ENCODE measurements around the gene CEP41.

CEP41 gene

DNA sequence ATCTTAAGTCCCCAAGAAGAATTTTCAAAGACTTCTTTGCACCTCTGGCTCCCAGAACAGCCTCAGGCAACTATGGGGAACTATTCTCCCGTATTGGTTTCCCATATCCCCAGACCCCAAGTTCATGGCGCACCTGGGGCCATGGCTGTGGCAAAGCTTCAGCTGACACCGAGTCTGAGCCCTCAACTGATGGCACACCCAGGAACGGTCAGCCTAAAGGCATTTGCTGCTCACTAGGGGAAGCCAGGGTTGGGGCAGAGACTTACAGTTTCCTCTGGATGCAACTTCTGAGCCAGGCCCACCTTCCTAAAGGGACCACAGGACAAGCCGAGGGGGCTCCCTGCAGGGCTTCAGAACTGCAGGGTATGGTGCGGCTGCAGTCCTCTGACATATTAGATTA, 74.3 kb downstream of the CEP41 start:
- DNase-seq = no peak

DNA sequence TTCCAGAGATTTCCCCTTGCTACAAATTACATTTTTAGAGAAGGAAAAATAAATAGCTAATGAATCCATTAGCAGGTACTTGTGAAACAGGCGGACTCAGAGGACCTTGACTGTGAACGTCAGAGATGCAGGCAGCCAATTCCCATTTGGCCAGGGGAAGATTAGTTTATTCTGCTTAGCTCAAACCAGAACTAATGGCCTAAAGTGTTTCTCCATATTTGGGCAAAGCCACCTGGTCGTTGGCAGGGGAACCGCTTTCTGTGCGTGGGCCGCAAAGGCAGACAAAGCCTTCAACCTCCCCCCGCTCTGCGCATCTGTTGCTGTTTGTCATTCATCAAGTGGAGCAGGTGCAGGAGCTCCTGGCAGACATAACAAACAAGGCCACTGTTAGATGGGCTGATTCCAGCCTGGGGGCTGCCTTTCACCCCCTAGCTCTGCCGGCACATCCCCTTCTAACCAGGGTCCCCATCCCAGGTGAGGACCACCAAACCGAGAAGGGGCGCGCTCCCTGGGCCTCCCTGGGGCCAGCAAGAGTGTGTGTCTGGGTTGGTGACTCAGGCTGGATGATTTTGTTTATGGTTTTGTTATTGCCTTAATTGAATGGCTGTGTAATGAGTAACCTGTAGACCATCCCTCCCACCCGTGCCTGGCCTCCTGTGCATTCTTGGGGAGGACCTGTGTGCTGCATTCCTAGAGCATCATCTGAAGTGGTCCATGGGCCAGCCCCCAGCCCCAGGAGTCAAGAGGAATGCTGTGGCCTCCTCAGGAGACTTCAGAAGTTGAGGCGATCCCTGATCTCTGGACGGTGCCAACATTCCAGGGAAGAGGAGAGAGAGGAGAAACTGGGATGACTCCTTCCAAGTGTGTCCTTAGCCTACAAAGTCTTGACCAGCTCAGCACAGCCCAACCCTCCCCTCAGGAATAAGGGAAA, 75.0 kb downstream of the CEP41 start:
- DNase-seq = peak; percentile 41

DNA sequence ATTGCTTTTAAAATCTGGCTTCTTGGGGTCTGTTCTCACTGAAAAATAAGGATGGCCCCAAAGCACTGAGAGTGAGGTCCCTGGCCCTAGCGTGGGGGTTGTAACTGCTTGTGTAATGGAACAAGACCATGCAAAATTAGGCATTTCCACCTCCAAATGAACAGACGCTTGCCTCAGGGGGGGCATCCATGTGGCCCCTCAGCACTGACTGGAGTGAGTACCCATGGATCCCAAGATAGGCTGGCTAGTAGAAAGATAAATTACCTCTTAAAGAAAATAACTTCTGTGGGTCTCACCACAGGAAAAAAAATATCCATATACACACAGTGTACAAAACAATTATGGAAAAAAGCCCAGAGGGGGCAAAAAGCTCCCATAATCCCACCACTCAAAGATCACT, 75.7 kb downstream of the CEP41 start:
- DNase-seq = no peak

DNA sequence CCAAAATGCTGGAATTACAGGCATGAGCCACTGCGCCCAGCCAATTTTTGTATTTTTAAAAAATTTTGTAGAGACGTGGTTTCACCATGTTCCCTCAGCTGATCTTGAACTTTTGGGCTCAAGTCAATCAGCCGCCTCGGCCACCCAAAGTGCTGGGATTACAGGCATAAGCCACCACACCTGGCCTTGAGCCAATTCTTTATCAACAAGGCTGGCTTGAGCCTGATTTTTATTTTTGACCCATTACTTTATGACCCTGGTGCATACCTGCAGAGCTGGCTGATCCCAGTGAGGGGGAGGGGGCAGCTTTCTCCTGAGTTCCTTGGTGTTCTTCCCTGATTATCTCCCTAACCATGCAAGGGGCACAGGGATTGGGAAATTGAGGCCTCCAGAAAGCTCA, 76.4 kb downstream of the CEP41 start:
- no peak for DNase-seq

DNA sequence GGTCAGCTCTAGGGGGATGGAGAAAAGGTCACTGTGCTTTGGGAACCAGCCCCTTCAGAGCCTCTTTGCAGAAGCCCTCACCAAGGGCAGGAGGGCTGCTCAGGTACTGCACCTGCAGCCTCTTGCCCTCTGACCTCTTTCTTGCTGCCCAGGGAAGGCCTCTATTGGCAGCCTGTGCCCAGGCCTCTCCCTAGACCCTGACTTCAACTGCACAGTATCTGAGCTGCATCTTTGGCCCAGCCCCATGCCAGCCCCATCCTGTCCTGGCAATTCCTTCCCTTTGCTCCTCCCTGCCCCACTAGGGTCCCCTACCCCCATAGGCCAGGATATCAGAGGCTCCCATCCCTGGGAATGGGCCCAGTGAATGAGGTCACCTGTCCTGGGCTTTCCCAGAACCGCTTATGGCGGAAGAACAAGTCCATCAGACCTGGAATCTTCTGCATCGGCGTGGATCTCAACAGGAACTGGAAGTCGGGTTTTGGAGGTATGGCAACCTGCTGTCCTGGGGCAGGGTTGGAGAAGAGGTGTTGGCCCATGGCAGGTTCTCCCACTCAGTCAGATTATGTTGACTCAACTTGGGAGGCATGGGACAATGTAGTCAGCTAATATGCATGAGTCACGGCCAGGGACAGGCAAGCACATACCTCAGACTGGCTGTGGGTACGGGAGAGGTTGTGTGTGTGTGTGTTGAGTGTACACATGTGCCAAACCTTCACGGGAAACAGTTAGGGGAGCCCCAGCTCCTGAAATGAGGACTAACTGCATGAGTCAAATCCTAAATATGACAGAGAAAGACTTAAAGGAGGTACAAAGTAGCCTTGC, 77.6 kb downstream of the CEP41 start:
- peak; percentile 89 for DNase-seq

DNA sequence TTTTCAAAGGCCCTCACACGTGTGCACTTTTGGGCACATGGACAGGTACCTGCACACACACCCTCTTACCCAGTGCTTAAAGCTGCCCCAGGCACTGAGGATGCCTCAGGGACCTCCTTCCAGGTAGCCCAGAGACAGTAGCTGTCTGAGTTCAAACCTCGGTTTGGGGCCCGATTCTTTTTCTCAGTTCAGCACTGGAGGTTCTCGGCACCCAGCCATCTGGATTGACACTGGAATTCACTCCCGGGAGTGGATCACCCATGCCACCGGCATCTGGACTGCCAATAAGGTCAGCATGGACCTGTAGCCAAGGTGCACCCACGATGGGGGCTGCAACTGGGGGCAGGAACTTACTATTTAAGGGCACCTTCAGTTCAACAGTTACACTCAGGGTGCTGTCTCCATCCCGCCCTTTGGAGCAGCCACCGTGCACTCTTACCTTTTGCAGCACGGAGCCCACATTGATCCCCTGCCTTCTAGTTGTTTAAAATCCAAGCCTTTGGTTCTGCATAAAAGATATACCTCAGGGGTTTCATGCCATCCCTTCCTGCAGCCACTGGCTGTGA, 78.5 kb downstream of the CEP41 start:
- no peak for DNase-seq

DNA sequence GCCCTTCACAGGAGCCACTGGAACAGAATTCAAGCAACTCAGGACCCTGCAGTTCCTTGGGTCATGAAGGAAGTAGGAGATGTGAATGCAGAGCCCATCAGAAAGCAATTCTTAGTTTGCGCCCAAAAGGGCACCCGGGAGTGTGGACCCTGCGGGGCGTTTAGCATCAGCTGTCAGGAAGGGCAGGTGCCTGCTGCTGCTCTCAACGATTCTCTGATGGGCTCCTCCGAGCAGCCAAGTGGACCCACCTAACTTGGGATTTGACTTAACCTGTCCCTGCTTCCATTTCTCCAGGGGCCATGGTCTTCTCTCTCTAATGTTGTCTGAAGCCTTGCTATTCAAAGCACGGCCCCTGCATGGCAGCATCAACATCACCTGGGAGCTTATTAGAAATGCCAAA, 79.1 kb downstream of the CEP41 start:
- no peak for DNase-seq

DNA sequence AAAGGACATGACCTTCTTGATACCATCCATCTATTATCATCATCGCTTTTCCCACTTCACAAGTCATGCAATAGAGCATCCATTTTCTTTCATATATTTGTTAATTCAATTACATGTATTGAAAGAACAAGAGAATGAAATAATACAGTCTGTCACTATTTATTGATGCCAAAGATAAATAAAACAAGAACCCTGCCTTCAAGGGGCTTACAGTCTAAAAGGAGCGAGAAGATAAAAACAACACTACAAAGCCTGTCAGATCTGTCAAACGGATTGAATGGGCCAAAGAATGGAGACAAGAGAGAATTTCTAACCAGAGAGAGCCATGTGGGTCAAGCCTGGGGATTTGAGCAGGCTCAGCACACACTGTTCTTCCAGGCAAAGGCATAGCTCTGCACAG, 80.3 kb downstream of the CEP41 start:
- DNase-seq = no peak

DNA sequence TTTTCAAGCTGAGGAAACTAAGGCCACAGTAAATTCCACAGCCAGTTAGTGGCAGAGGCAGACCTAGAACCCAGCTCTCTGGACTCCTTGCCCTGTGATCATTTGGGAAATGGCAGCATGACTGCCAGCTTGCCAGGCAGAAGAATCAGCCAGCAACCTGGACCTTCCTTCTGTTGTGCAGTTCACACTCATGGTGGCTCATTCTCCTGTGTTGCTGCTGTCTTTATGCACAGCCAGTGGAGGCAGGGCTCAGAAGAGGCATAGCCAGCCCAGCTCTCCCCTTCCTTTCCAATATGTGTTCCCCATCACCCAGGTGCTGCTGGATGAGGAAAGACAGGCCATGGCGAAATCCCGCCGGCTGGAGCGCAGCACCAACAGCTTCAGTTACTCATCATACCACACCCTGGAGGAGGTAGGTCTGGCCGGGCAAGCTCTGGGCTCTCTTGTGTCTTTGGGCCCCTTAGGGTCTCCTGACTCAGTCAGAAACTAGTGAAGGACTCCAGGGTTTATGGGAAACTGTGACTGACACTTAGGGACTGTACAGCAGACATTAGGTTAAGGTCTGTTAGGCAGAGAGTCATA, 81.4 kb downstream of the CEP41 start:
- DNase-seq = no peak

DNA sequence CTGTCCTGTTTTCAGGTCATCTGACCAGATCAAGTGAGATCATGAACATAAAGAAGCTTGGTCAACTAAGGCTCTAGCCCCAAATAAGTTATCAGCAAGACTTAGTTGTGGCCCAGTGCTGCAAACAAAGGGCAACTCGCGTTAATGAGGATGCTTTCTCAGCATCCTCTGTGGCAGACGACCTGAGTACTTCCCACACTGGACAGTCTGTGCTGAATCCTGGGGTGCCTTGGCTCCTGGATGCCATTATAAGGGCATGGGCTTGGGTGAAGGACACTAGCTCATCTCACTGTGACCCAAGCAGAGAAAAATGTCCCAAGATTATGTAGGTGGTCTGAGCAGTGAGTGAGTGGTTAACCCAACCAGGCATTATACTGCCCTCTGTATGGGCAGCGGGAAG, 82.3 kb downstream of the CEP41 start:
- no peak for DNase-seq

DNA sequence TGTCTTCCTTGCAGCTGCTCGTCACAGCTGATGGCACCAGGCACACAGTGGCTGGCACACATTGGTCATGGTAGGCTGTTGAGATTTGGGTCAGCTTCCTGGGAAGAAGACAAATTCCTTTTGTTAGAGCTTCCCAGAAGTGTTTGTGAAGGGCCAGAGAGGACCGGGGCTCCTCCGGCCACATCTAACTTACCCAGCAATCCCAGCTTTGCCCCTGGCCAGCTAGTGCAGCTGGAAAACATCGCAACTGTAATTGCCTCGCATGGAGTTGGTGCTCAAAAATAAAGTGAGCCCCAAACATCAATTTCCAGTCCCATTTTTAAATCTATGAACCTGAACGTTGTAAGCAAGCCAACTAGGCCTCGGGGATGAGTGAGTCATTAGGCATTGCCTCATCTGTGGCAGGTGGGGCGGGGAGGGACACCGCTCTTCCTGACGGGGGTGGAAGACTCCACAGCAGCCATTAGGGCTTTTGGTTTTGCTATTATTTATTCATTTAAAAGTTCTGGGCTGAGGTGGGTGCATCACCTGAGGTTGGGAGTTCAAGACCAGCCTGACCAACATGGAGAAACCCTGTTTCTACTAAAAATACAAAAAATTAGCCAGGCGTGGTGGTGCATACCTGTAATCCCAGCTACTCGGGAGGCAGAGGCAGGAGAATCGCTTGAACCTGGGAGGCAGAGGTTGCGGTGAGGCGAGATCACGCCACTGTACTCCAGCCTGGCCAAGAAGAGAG, 83.8 kb downstream of the CEP41 start:
- DNase-seq = no peak

DNA sequence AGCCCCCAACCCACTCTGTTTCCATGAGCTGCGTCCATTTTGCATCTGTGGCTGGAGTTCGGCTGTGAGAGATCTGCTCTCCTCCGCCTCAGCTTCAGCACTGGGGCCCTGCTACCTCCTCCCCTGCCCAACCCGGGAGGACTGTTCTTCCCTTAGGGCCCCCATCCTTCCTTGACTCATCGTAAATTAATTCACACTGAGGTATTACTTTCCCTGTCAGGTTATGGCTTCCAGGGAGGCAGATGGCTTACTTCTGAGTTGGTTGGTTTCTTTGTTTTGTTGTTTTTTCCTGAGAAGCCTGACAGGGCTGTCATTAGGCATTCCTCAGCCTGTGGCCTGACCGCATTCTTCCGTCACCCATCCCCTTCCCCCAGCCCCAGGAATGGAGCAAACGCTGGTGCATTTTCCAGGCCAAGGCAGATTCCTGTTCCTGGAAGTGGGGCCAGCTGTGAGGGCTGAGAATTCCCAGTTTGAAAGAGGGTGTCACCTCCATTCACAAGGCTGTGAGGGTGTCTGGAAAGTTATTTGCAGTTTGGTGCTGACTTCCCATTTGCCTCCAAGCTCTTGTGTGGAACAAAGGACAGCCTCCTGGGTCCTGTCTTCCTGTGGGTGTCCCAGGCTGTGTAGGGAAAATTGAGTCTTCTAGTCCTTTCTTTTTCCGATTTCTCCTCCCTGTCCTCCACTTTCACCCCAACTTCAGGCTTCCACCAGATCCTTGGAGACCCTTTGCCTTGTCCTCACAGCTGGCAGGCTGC, 84.5 kb downstream of the CEP41 start:
- no peak for DNase-seq

DNA sequence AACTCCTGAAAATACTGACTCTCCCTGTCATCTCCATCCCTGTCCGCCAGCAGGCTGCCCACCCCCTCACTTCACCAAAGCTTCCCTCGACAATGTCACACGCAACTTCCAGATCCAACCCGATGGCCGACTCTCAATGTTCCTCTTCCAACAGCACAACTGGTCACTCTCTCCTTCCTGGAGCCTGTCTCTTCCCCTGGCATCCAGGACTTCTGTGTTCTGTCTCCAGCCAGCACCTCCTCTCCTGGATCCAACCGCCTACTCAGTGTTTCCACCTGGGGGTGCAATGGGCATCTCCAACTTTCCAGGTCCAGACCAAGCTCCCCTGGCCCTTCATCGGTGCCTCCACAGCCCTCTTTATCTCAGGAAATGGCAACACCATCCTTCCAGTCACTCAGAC, 87.6 kb downstream of the CEP41 start:
- DNase-seq = no peak

DNA sequence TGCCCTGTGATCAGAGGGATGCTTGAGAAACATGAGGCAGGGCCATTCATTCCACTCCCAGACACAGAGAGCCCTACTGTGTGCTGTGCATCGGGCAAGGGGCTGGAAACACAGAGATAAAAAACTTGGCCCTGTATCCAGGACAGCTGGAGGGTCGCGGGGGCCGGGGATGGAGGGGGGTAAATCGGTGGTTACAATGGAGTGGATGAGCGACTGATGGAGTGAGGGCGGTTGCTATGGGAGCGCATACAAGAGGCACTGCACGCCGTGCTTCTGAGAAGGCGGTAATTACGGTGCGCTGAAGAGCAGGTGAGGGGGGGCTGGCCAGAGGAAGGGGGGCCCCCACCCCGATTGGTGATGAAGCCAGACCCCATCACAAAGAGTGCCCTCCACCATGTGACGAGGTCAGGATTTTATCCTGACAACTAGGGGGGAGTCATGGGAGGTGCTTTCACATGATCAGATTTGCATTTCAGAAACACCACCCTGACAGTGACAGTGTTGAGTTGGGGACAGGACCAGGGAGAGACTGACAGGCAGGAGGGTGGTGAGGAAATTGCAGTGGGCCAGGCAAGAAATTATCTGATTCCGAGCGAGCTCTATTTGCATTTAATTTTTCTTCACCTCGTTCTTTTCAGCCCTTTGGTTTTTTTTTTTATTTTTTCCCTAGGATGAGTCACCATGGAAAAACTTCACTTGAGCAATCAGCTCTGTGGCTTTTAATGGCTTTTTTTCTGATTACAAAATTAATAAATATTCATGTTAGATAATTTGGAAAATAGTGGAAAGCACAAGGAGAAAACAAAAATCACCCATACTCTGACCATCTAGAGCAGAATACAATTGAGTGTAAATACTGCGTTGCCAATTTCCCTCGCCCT, 88.4 kb downstream of the CEP41 start:
- DNase-seq = no peak

DNA sequence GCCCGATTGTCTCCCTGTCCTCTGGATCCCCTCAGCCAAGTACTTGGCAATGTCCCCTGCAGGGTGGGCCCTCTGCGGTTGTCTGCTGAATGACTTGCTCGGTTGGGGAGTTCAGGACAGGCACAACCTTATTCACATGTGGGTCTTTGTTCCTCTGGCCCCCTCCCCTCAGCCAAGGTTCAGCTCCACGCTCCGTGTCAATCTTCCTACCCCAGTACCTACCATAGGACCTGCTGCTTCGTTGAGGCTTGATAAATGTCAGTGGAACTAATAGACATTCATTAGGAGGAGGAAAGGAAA, 89.1 kb downstream of the CEP41 start:
- no peak for DNase-seq

DNA sequence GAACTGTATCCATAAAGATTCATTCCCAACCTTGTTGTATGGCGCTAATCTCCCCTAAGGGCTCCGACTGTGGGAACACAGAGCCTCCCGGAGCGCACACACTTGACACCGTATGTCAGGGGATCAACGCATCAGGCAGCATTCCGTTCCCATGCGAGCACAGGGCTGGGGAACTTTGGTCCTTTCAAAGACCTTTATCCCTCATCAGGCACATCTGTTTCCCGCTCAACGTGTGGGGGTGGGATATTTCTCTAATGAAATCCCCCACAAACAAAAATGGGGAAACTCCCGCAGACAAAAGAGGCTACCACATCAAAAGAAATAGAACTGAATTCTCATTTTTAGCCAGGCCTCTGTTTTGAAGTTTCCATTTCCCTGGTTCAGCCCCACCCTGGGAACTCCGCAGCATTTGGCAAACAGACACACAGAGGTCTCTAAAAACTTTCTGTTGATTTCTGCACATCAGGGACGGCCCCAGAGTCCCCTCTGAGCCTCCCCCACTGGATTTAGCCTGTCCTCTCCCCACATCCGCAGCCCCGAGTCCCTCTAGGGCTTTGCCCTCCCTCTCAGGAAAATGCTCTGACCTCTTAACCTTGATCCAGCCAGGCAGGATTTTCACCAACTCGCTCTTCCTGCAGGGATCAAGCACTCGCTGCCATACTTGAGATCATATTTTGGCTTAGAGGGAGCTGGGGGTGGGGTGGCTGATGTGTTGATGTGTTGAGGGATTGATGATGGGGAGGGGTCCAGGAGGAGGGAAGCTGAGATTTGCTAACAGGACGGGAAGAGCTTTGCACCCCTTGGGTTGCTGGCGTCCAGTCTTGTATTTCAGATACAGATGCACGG, 89.6 kb downstream of the CEP41 start:
- DNase-seq = no peak

DNA sequence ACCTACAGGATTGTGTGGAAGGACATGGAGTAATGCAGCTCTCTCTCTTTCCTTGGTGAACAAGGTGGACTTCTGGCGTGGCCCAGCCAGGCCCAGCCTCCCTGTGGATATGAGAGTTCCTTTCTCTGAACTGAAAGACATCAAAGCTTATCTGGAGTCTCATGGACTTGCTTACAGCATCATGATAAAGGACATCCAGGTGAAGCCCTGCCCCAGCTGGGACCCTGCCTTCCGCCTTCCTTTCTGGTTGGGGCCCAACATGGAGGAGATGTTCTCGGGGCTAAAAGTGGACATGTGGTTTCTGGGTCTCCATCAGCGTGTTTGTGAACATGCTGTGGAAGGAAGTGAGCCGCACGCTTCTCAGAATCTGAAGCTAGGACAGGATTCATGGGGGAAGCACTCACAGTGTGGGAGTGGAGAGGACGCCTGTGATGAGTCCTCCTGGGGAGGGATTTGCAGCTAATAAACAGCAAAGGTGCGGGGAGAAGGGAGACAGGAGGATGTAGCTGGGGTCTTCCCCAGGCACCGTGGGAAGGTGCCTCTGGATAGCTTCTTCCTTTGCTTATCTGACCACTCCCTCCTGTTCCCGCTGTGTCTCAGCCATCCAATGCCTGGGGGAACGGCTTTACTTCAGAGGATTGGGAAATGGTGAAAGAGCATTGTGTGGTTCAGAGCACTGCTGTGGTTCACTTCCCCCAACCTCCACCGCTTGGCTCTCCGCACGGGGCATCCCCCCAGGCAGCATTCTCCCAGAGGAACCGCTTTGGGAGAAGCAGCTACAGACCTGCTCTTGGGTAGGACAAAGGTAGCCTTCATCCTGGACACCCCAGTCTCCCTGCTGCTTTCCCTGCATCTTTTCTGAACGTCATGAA, 90.7 kb downstream of the CEP41 start:
- DNase-seq = no peak

DNA sequence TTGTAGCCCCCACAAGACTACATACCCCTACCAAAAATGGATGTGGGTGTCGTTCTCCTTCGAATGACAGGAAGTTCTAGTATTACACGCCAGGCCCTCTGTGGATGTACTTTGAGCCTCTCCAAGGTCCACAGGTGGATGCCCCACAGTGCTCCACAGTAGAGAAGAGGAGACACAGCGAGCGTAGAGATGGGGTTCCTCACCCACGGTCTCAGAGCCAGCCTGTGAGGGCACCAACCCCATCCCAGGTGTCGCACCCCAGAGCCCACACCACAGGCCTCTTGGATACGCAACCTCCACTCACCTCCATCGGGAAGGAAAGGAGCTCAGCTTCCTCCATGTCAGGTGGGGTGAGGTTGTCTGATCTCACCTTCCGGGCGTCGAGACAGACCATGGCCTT, 93.9 kb downstream of the CEP41 start:
- DNase-seq = no peak
